T-cell (primary cell): ENCODE data around the gene GNGT2. TPM values are rescaled to one million over a fixed set of nuclear protein-coding genes. Genes with fewer than 3 reads are reported as not detected.

Source experiments
- ATAC-seq, 4 experiments: fragments of 200-7000 bp in 3 of 4; fragments of 150-1000 bp in 1 of 4; cut with Tn5 transposase; replicated peaks in 1 of 4; 1 replicate in 3 of 4; 2 replicates in 1 of 4; pipeline ENCODE4 v1.10.0; 2021; ENCODE audit warnings: moderate library complexity in 3 of 4, mild to moderate bottlenecking in 2 of 4, moderate number of reproducible peaks in 1 of 4
- CTCF ChIA-PET, 2 donors: fragments of 300-600 bp; sonication (Branson Sonifier 250); formaldehyde crosslinking; loops; one replicate each; lab custom pipeline; 2022; ENCODE audit warnings: antibody characterized with exemption in 2 of 2; lab: Charles Lee
- POLR2A ChIA-PET, 2 donors: fragments of 300-600 bp; sonication (Branson Sonifier 250); formaldehyde crosslinking; loops; one replicate each; lab custom pipeline; 2022; ENCODE audit warnings: antibody characterized with exemption in 2 of 2; lab: Charles Lee
- DNase-seq, 35 experiments: peaks; one replicate each; pipeline versions ENCODE4 v3.0.0 to v3.0.0-alpha.2; 2013 to 2023
- H3K27ac ChIP-seq: one replicate; pipeline ENCODE4 v1.5.1; 2013; ENCODE audit warnings: low read length
- H3K27me3 ChIP-seq, 2 experiments: replicated peaks in 1 of 2; 1 replicate in 1 of 2; 2 replicates in 1 of 2; pipeline versions ENCODE4 v1.6.1 to v1.7.0; 2013; ENCODE audit warnings: low read length in 1 of 2, mixed read lengths in 1 of 2; ENCODE audit not compliant: control insufficient read depth in 2 of 2, insufficient read depth in 2 of 2; ENCODE audit errors: extremely low read depth in 1 of 2
- H3K36me3 ChIP-seq, 2 donors: 1 replicate in 1 of 2; 2 replicates in 1 of 2; pipeline versions ENCODE4 v1.6.1 to v1.7.0; 2013; ENCODE audit warnings: low read length in 1 of 2; ENCODE audit not compliant: control insufficient read depth in 2 of 2, insufficient read depth in 1 of 2; ENCODE audit errors: extremely low read depth in 1 of 2
- H3K4me1 ChIP-seq, 2 experiments: 1 replicate in 1 of 2; 2 replicates in 1 of 2; pipeline versions ENCODE4 v1.6.1 to v1.7.0; 2013; ENCODE audit warnings: low read length in 2 of 2, mixed read lengths in 1 of 2; ENCODE audit not compliant: insufficient read depth in 2 of 2, control insufficient read depth in 1 of 2; ENCODE audit errors: extremely low read depth in 1 of 2
- H3K4me3 ChIP-seq, 2 donors: 1 replicate in 1 of 2; 2 replicates in 1 of 2; pipeline versions ENCODE4 v1.5.1 to v1.7.0; 2013; ENCODE audit warnings: mild to moderate bottlenecking in 2 of 2, low read length in 1 of 2, moderate library complexity in 1 of 2; ENCODE audit not compliant: control insufficient read depth in 1 of 2; ENCODE audit errors: extremely low read depth in 1 of 2
- H3K9me3 ChIP-seq: 2 replicates; pipeline ENCODE4 v1.7.0; 2013
- H3K27ac Mint-ChIP-seq, 2 donors: one replicate each; pipeline ENCODE4 v1.8.0; 2020 to 2021; ENCODE audit warnings: mild to moderate bottlenecking in 2 of 2, mixed read lengths in 2 of 2
- H3K27me3 Mint-ChIP-seq, 2 donors: one replicate each; pipeline ENCODE4 v1.8.0; 2021 to 2022; ENCODE audit warnings: mixed read lengths in 2 of 2
- H3K36me3 Mint-ChIP-seq: one replicate; pipeline ENCODE4 v1.8.0; 2021; ENCODE audit warnings: mixed read lengths
- H3K4me1 Mint-ChIP-seq, 3 donors: one replicate each; pipeline ENCODE4 v1.8.0; 2020 to 2022; ENCODE audit warnings: mixed read lengths in 3 of 3, mild to moderate bottlenecking in 1 of 3
- H3K4me3 Mint-ChIP-seq, 3 donors: one replicate each; pipeline ENCODE4 v1.8.0; 2020 to 2022; ENCODE audit warnings: mild to moderate bottlenecking in 3 of 3, mixed read lengths in 3 of 3, moderate library complexity in 3 of 3
- H3K9me3 Mint-ChIP-seq, 3 donors: one replicate each; pipeline ENCODE4 v1.8.0; 2020 to 2022; ENCODE audit warnings: mixed read lengths in 3 of 3
- WGBS: methylation state at CpG from one replicate; pipeline ENCODE4 v1.1.5; 2013; ENCODE audit warnings: missing lambda C conversion rate; ENCODE audit not compliant: insufficient coverage; 5-methylcytosine and 5-hydroxymethylcytosine counted together
- total RNA-seq, 35 experiments: library from RNA in 6 of 35; stranded (reverse) in 6 of 35; fragments of 120-200 nt in 1 of 35; gene quantifications; one replicate each; pipeline versions ENCODE4 v1.2.1 to v1.2.4 and lab custom pipeline; 2013 to 2026

GNGT2 gene
- total RNA-seq, 5 donors from 2014 or later (not counting 1 experiment from before 2014, with no cell fraction given) = 4.5 to 6.3 (median 5.0) TPM

DNA sequence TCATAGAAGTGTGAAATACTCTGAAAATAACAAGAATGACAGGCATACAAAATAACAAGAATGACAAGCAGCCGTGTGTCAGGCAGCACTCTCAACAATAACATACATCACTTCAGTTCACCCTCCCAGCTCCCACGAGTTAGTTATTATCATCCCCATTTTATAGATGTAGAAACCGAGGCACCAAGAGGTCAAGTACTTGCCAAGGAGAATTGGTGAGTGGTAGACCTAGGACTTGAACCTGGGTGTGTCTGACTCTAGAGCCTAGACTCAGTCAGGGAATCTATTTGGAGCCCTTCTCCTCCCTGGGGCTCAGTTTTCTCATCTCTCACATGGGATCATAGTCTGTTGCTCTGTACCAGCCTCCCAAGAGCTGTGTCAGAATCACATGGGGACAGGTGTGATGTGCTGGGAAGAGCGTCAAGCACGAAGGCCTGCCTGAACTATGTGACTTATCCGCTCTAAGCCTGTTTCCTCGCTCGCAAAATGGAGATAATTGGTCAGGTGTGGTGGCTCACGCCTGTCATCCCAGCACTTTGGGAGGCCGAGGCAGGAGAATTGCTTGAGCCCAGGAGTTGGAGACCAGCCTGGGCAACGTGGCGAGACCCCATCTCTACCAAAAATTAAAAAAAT, 39.6 kb upstream of the GNGT2 start:
- ChIA-PET POLR2A (no interaction called here), CTCF (no interaction called here)
- Histone ChIP-seq H3K9me3 (no peaks in the 10 kb centered on the region), H3K27me3 (peaks cover 0 to 24% of the 10 kb centered on the region in 2 experiments), H3K36me3 (no peaks in the 10 kb centered on the region), H3K4me1 (no peaks in the 10 kb centered on the region), H3K27ac (no peak overlapping the region), H3K4me3 (no peak overlapping the region)
- Mint-ChIP-seq H3K27me3 (peaks cover 0 to 18% of the 10 kb centered on the region in 2 donors), H3K4me3 (no peak overlapping the region), H3K9me3 (no peaks in the 10 kb centered on the region), H3K36me3 (no peaks in the 10 kb centered on the region), H3K27ac (no peak overlapping the region), H3K4me1 (no peaks in the 10 kb centered on the region)
- 86% methylated on average over 8 of the region's 12 CpGs for WGBS
- DNase-seq = no peak
- ATAC-seq = no peak

DNA sequence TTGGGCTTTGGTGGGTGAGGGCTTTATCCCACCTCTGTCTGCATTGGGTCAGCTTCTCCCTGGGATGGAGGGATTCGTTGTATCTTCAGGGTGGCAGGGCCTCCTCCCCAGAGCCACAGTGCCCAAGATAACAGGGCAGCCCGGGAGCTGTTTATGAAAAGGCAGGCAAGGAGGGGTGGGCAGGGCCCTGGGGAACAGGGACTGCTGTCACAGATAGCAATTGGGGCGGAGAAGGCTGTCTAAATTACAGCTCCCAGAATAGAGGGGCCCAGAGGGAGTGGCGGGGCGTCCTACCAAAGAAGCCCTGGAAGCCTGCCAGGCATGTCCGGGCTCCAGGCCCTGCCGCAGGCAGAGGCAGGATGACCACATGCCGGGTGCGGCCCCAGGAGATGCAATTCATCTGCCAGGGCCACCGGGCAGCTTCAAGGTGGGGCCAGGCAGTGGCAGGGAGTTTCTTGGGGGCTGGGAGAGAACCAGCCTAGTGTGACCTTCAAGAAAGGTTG, 39.0 kb upstream of the GNGT2 start:
- H3K27me3 ChIP-seq = peaks cover 0 to 29% of the 10 kb centered on the region in 2 experiments
- ChIA-PET CTCF (no interaction called here), POLR2A (no interaction called here)
- no peaks in the 10 kb centered on the region for H3K36me3 Mint-ChIP-seq
- no peak overlapping the region for H3K4me3 ChIP-seq
- DNase-seq = no peak
- H3K9me3 ChIP-seq = no peaks in the 10 kb centered on the region
- WGBS = 75% methylated on average over 7 of the region's 10 CpGs
- H3K27ac Mint-ChIP-seq = no peak overlapping the region
- no peaks in the 10 kb centered on the region for H3K4me1 ChIP-seq
- no peak overlapping the region for H3K4me3 Mint-ChIP-seq
- H3K27me3 Mint-ChIP-seq = peaks cover under 1 to 18% of the 10 kb centered on the region in 2 donors
- no peaks in the 10 kb centered on the region for H3K4me1 Mint-ChIP-seq
- no peaks in the 10 kb centered on the region for H3K36me3 ChIP-seq
- no peak for ATAC-seq
- H3K27ac ChIP-seq = no peak overlapping the region
- H3K9me3 Mint-ChIP-seq = no peaks in the 10 kb centered on the region

DNA sequence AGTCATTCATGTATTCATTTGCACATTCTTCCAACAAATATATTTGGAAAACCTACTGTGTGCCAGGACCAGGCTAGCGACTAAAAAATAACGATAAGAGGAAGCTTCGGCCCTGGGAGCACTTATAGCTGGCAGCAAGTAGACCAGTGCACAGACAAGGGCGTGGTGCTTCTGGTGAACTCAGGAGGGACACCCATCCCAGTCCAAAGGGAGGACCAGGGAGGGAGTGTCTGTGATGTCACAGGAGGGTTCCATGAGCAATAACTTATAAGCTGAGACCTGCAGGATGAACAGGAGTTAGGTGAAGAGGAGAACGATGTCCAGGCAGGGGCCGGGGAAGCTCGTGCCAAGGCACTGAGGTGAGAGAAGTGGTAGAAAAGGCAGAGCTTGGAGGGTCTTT, 37.6 kb upstream of the GNGT2 start:
- POLR2A ChIA-PET = no interaction called here
- H3K9me3 Mint-ChIP-seq = no peaks in the 10 kb centered on the region
- H3K4me3 Mint-ChIP-seq = no peak overlapping the region
- Histone ChIP-seq H3K27me3 (peaks cover 0 to 34% of the 10 kb centered on the region in 2 experiments), H3K36me3 (no peaks in the 10 kb centered on the region), H3K4me3 (no peak overlapping the region), H3K27ac (no peak overlapping the region), H3K9me3 (no peaks in the 10 kb centered on the region), H3K4me1 (no peaks in the 10 kb centered on the region)
- ATAC-seq = no peak
- DNase-seq = no peak
- WGBS = 94% methylated on average over 5 of the region's 7 CpGs
- H3K27me3 Mint-ChIP-seq = peaks cover 3 to 20% of the 10 kb centered on the region in 2 donors
- no peaks in the 10 kb centered on the region for H3K36me3 Mint-ChIP-seq
- no peak overlapping the region for H3K27ac Mint-ChIP-seq
- CTCF ChIA-PET = interaction anchor here in 1 of 2 donors (0.5 kb wide), 1 partner anchor 19 kb away, joined by 4 read pairs; no protein-coding TSS in a partner anchor
- H3K4me1 Mint-ChIP-seq = no peaks in the 10 kb centered on the region

DNA sequence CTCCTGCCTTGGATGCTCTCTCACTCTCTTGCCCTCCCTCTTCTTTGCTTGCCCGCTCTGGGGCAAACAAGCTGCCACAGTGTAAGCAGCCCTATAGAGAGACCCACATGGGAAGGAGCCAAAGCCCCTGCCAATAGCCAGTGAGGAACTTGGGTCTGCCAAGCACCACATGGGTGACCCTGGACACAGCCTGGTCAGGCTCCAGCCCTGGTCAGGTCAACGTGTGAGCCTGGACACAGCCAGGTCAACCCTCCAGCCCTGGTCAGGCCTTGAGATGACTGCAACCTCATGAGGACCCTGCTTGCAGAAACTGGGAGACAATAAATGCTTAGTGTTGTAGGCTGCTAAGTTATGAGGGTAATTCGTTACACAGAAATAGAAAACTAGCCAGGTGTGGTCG, 34.5 kb upstream of the GNGT2 start:
- no peak overlapping the region for H3K27ac ChIP-seq
- no peaks in the 10 kb centered on the region for H3K9me3 Mint-ChIP-seq
- no peaks in the 10 kb centered on the region for H3K4me1 Mint-ChIP-seq
- no peaks in the 10 kb centered on the region for H3K36me3 Mint-ChIP-seq
- peaks cover 4 to 20% of the 10 kb centered on the region in 2 donors for H3K27me3 Mint-ChIP-seq
- peaks cover 0 to 34% of the 10 kb centered on the region in 2 experiments for H3K27me3 ChIP-seq
- ATAC-seq (no peak), DNase-seq (no peak)
- POLR2A ChIA-PET = no interaction called here
- H3K9me3 ChIP-seq = no peaks in the 10 kb centered on the region
- WGBS = 89% methylated on average over 4 of the region's 4 CpGs
- H3K36me3 ChIP-seq = no peaks in the 10 kb centered on the region
- H3K4me1 ChIP-seq = no peaks in the 10 kb centered on the region
- no peak overlapping the region for H3K4me3 Mint-ChIP-seq
- no peak overlapping the region for H3K4me3 ChIP-seq
- H3K27ac Mint-ChIP-seq = no peak overlapping the region
- CTCF ChIA-PET = no interaction called here

DNA sequence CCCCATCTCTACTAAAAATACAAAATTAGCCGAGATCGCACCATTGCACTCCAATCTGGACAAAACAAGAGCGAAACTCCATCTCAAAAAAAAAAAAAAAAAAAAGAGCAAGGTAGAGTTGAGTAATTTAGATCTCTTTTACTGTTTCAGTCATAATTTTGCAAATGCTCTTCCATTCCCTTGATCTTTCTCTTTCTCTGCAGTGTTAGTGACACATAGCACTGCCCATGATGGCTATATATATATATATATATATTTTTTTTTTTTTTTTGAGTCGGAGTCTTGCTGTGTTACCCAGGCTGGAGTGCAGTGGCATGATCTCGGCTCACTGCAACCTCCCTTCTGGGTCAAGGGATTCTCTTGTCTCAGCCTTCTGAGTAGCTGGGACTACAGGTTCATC, 32.4 kb upstream of the GNGT2 start:
- no peaks in the 10 kb centered on the region for H3K36me3 Mint-ChIP-seq
- ChIA-PET POLR2A (no interaction called here), CTCF (interaction anchor here in 1 of 2 donors (0.6 kb wide), 1 partner anchor 634 kb away, joined by 6 read pairs; no protein-coding TSS in a partner anchor)
- H3K27ac ChIP-seq = no peak overlapping the region
- H3K9me3 Mint-ChIP-seq = no peaks in the 10 kb centered on the region
- H3K27me3 Mint-ChIP-seq = peaks cover 6 to 17% of the 10 kb centered on the region in 2 donors
- no peak overlapping the region for H3K4me3 Mint-ChIP-seq
- ATAC-seq = no peak
- H3K9me3 ChIP-seq = no peaks in the 10 kb centered on the region
- WGBS = no CpG with 5 or more reads among the region's 5 CpGs
- H3K36me3 ChIP-seq = no peaks in the 10 kb centered on the region
- no peak for DNase-seq
- no peak overlapping the region for H3K4me3 ChIP-seq
- no peaks in the 10 kb centered on the region for H3K4me1 Mint-ChIP-seq
- no peaks in the 10 kb centered on the region for H3K4me1 ChIP-seq
- peaks cover 0 to 21% of the 10 kb centered on the region in 2 experiments for H3K27me3 ChIP-seq
- no peak overlapping the region for H3K27ac Mint-ChIP-seq

DNA sequence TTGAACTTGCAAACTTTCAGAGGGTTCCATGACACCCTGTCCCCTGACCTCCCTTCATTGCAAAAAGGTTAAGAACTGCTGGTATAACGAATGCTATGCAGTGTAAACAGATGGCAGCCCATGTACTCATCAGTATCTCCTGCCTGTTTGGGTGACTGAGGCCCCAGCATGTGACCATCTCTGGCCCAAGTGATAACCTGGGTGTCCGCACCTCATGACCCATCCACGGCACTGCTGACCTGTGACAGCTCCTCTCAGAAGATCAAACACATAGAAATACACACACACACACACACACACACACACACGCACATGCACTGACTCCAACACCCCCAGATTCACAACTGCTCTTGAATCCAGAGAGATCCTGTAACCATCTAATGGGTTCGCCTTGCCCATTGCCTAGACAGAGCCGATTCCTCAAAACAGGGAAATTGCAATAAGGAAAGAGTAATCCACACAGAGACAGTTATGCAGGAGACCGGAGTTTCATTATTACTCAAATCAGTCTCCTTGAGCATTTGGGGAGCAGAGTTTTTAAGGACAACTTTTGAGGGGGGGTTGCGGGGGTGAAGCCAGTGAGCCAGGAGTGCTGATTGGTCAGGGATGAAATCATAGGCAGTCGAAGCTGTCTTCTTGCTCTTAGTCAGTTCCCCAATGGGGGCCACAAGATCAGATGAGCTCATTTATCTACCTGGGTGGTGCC, 31.5 kb upstream of the GNGT2 start:
- peaks cover 0 to 19% of the 10 kb centered on the region in 2 experiments for H3K27me3 ChIP-seq
- POLR2A ChIA-PET = no interaction called here
- no peak for ATAC-seq

More for the DNA sequence above, 31.5 kb upstream of the GNGT2 start:
- Histone ChIP-seq H3K9me3 (no peaks in the 10 kb centered on the region), H3K36me3 (no peaks in the 10 kb centered on the region), H3K4me1 (no peaks in the 10 kb centered on the region), H3K4me3 (no peak overlapping the region), H3K27ac (no peak overlapping the region)
- 81% methylated on average over 6 of the region's 9 CpGs for WGBS
- H3K27me3 Mint-ChIP-seq = peaks cover 6 to 8% of the 10 kb centered on the region in 2 donors
- no peak for DNase-seq
- H3K36me3 Mint-ChIP-seq = no peaks in the 10 kb centered on the region
- no peaks in the 10 kb centered on the region for H3K9me3 Mint-ChIP-seq
- no peak overlapping the region for H3K4me3 Mint-ChIP-seq
- no peak overlapping the region for H3K27ac Mint-ChIP-seq
- H3K4me1 Mint-ChIP-seq = no peaks in the 10 kb centered on the region
- CTCF ChIA-PET = no interaction called here
